ENCODE measurements around the gene CNTN5.

DNA sequence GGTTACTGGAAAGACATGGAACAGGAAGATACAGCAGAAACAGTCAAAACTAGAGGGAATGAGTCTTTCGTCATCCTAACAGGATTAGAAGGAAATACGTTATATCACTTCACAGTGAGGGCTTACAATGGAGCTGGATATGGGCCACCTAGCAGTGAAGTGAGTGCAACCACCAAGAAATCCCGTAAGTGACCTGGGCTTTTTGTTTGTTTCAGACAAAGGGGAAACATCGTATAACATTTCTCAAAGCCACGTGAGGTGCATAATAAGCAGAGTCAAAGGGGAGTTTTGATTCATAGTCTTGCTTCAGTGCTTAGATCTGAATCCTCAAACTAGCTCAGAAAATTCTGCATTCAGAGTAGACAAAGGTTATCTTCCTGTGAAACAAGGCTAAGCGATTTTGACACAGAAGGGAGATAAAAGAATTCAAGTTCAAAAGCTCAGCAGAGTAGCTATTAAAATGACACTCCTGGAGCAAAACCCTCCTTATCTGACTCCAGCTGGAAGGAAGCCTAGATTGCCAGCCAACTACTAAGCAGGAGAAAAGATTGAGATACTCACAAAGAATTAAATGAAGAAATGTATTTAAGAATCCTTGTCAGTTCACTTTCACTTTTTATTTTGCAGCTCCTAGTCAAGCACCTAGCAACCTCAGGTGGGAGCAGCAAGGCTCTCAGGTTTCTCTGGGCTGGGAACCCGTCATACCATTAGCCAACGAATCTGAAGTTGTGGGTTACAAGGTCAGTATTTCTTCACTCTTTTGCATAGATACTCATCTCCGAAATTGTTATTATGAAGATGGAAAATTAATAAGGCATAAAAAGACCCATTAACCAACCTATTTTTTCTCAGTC, 1319.9 kb downstream of the CNTN5 start:
- TF ChIP-seq, protein P1, sequence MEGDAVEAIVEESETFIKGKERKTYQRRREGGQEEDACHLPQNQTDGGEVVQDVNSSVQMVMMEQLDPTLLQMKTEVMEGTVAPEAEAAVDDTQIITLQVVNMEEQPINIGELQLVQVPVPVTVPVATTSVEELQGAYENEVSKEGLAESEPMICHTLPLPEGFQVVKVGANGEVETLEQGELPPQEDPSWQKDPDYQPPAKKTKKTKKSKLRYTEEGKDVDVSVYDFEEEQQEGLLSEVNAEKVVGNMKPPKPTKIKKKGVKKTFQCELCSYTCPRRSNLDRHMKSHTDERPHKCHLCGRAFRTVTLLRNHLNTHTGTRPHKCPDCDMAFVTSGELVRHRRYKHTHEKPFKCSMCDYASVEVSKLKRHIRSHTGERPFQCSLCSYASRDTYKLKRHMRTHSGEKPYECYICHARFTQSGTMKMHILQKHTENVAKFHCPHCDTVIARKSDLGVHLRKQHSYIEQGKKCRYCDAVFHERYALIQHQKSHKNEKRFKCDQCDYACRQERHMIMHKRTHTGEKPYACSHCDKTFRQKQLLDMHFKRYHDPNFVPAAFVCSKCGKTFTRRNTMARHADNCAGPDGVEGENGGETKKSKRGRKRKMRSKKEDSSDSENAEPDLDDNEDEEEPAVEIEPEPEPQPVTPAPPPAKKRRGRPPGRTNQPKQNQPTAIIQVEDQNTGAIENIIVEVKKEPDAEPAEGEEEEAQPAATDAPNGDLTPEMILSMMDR (IDR thresholded peaks at IDR 0.05) = no peak
- TF ChIP-seq POLR2A (IDR thresholded peaks at IDR 0.05) = no peak

All from esophagus squamous epithelium (tissue), 4 donors.